A204.1 (cell line): ENCODE data around the gene TPO.
"Not testable (repeated sequence)": the region's sequence is repeated elsewhere in the genome, so short reads cannot be mapped to it uniquely, and the experiment has no call there.

Experiments used
- FAIRE-seq: peaks from 2 replicates; lab custom pipeline; 2012; peaks lifted over from hg19 to GRCh38; lab: Jason Lieb, UNC

Gene TPO

DNA sequence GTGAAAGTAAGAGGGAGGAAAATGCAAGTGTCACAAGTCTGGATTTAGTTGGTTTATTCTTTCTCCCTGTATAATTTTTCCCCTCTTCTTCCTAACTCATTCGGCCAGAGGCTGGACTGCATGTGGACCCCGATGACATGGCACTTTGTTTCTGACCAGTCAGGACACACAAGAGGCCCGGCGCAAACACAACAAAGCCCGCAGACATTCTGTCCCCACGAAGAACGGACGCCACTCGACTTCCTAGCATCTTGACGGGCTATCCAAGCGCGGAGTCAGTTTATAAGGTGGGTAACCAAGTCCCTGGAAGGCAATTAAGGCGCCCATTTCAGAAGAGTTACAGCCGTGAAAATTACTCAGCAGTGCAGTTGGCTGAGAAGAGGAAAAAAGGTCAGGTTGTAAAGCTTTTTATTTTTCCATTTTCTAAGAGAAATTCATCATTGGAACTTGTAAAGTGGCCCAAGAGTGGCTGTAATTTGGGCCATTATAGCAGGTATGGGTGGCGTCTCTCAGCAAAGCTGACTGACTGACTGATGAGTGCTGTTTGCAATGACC is at the start of gene TPO:
Gene TPO (plus strand): TSS at position 308 of the 555 bp plus-strand sequence. CDS start 946 bp downstream, outside the sequence.
- FAIRE-seq, result no peak

- FAIRE-seq, result no peak
Observed at GRCh38 chr2:1366546-1367134, 46.6 kb upstream of the TPO start.

DNA sequence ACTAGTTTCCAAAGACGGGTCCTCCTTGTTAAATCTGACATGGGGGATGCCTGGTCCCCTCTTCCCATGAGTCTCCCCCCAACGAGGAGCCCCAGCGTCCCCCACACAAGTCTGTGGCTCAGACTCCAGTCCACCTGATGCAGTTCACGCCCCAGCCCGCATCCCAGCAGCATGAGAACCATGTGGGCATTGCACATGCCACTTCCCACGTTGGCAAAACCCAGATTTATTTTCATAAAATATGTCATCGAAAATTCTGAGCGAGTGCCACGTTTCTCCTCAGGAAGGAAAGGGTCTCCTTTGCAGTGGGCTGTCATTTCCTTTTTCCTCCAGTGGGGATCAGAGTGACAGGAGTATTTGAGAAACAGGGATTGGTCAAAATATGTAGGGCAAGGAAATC is 45.7 kb upstream of the TPO start:
- no peak for FAIRE-seq

GRCh38 chr2:1369905-1370304 is 43.4 kb upstream of the TPO start:
- FAIRE-seq, result no peak

- FAIRE-seq, result no peak
Observed at GRCh38 chr2:1370461-1370860, 42.8 kb upstream of the TPO start.

GRCh38 chr2:1371082-1371481 is 42.2 kb upstream of the TPO start:
- no peak for FAIRE-seq

DNA sequence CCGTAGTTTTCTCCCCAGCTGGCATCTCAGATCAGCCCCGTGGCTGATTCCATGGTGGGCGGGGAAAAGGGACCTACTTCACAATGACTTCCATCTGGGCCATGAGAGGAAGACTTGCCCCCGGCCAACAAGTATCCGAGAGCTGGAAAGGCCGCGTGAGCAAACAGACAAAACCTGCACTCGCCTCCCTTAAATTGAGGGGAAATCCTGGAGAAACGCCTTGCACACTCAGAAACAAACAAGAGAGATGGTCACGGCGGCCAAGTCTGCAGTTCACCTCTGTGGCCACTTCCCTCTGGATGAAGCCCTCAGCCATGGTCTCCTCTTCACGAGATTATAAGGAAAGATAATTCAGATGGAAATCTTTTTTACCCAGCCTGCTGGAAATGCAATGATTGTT is 39.4 kb upstream of the TPO start:
- FAIRE-seq, result no peak

DNA sequence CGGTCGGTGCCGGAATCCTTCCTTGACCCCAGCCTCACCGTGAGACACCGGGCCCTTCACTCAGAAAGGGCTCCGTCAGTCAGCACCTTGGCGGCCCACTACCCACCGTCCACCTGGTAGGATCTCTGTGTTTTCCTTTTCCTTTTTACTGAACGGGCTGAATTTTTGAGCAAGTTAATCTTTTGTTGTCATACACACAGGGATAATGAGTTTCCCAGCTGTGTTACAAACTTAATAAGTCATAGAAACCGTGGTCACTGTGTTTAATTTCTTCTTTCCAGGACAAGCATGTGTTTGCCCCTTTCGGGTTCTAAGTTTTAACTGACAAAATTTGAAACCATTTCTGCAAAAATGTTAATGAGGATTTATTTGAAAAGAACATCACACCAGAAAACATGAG is 39.0 kb upstream of the TPO start:
- no peak for FAIRE-seq

- FAIRE-seq, result no peak
Observed at GRCh38 chr2:1375794-1376193, 37.5 kb upstream of the TPO start.

GRCh38 chr2:1377473-1377872 is 35.8 kb upstream of the TPO start:
- no peak for FAIRE-seq

GRCh38 chr2:1378456-1379150 is 34.7 kb upstream of the TPO start:
- no peak for FAIRE-seq

GRCh38 chr2:1381644-1382043 is 31.6 kb upstream of the TPO start:
- no peak for FAIRE-seq

- FAIRE-seq, result not testable (repeated sequence)
Observed at GRCh38 chr2:1387954-1388725, 25.1 kb upstream of the TPO start.

DNA sequence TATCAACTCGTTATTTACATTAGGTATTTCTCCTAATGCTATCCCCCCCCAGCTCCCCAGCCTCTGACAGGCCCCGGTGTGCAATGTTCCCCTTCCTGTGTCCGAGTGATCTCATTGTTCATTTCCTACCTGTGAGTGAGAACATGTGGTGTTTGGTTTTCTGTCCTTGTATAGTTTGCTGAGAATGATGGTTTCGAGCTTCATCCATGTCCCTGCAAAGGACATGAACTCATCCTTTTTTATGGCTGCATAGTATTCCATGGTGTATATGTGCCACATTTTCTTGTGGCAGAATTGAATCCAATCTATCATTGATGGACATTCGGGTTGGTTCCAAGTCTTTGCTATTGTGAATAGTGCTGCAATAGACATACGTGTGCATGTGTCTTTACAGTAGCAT is 23.1 kb upstream of the TPO start:
- not testable (repeated sequence) for FAIRE-seq

DNA sequence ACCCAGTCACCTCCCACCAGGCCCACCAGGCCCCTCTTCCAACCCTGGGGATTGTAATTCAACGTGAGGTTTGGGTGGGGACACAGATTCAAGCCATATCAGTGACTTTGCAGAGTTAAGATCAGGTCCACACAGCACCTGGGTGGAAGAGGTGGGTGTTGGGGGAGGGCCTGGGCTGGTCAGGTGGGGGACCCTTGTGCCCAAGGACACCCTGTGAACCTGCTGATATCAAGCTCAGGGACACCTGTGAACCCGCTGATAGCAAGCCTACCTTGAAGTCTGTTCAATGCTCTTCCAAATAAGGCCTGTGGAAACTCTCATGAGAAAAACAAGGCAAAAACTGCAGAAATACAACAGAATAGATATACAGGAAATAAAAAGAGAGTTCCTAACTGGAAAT is 19.9 kb upstream of the TPO start:
- no peak for FAIRE-seq

DNA sequence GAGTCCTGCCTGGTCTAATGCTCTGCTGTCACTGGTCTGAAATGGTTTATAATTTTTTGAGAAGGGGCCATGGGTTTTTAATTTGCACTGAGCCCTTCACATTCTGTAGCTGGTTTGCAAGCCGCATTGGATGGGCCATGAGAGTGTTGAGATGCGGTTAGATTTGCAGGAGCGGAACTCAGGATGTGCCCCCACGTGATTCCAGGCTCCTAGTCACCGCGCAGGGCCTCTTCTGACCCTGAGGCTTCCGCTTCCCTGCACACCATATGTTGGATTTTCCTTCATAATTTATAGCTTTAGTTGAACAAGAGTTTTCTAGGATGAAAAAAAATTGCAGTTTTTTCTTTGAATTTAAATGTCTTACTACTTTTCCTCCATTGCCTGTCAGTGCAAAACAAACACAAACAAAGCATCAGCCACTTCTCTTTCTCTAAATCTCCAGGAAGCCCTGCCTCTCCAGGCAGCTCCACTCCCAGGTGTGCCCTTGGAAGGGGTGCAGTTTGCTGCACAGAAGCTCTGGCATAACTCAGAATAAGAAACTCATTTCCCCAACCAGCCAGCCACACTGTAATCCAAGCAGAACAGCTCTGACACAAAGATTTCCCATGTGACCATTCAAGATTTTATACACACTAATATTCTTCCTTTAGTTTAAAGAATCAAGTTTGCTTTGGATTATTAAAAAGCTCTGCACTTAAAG is 18.4 kb upstream of the TPO start:
- FAIRE-seq, result no peak

DNA sequence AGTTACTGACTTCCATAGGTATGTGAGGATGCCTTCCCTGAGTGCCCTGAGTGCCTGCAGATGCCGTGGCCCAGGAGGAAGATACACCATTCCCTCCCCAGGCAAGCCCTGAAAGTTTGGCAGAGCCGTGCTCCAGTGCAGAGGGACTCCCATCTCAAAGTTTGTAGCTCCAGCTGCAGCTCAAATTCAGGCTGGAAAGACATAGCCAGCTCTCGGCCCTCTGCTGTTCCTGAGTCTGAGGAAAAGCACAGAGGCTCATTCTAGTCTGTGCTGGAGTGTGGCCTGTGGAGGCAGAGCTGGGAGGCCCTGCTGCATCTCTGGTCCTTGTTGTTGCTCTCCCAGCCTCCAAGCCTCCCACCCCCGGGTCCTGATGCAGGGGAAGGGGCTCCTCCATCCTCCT is 15.9 kb upstream of the TPO start:
- no peak for FAIRE-seq

DNA sequence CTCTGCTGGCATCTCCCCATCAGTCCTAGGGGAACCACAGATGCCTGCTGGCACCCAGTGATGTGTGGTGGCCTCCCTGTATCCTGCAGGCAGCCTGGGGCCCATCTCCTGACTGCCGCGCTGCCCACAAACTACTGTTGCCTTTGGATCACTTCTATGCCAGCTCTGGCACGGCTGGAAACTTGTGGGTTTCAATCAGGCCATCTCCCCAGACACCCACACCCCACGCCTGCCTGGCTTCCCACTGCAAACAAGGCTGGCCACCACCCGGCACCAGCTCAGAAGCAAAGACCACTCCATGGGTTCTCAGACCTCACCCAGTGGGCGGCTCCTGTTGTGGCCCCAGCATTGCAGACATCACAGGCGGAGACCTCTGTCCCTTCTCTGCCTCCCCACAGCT is 15.1 kb upstream of the TPO start:
- FAIRE-seq, result no peak

GRCh38 chr2:1400943-1401735 is 12.1 kb upstream of the TPO start:
- FAIRE-seq, result no peak

GRCh38 chr2:1402064-1402463 is 11.2 kb upstream of the TPO start:
- no peak for FAIRE-seq

- FAIRE-seq, result no peak
Observed at GRCh38 chr2:1403565-1403964, 9.7 kb upstream of the TPO start.

- no peak for FAIRE-seq
Observed at GRCh38 chr2:1405124-1405523, 8.1 kb upstream of the TPO start.
